SK-N-SH treated with all-trans-retinoic acid at 6 μM for 48 hours (cell line): ENCODE data around the gene HTT.

Experiments used
- ARNTL ChIP-seq: fragments of 450-650 bp; formaldehyde crosslinking; IDR thresholded peaks from 2 replicates; pipeline ENCODE4 v1.5.0; 2020; ENCODE audit warnings: low read depth, mild to moderate bottlenecking, moderate library complexity, borderline replicate concordance
- BACH2 ChIP-seq: fragments of 250-450 bp; sonication (Bioruptor Pico); IDR thresholded peaks from 2 replicates; pipeline ENCODE4 v1.9.0; 2021; ENCODE audit warnings: mild to moderate bottlenecking, borderline replicate concordance
- ESRRG ChIP-seq: fragments of 250-450 bp; sonication (Bioruptor Pico); IDR thresholded peaks from 2 replicates; pipeline ENCODE4 v1.6.1; 2021; ENCODE audit warnings: mild to moderate bottlenecking
- GLIS3 ChIP-seq: fragments of 250-450 bp; sonication (Bioruptor Pico); IDR thresholded peaks from 2 replicates; pipeline ENCODE4 v1.5.0; 2020; ENCODE audit warnings: mild to moderate bottlenecking, moderate library complexity
- PPARA ChIP-seq: fragments of 250-450 bp; sonication (Bioruptor Pico); IDR thresholded peaks from 2 replicates; pipeline ENCODE4 v1.5.0; 2020; ENCODE audit warnings: mild to moderate bottlenecking, borderline replicate concordance
- TCF4 ChIP-seq: fragments of 250-450 bp; sonication (Bioruptor Pico); IDR thresholded peaks from 2 replicates; pipeline ENCODE4 v1.8.0; 2021; ENCODE audit warnings: mild to moderate bottlenecking, moderate library complexity, borderline replicate concordance
- ZC3H10 ChIP-seq: fragments of 250-450 bp; sonication (Bioruptor Pico); IDR thresholded peaks from 2 replicates; pipeline ENCODE4 v1.5.1; 2021; ENCODE audit warnings: mild to moderate bottlenecking, moderate library complexity
- ZFP3 ChIP-seq: fragments of 250-450 bp; sonication (Bioruptor Pico); IDR thresholded peaks from 2 replicates; pipeline ENCODE4 v1.5.0; 2020; ENCODE audit warnings: mild to moderate bottlenecking, moderate library complexity
- ZFP30 ChIP-seq: fragments of 450-650 bp; formaldehyde crosslinking; IDR thresholded peaks from 2 replicates; pipeline ENCODE4 v1.5.0; 2022; ENCODE audit warnings: mild to moderate bottlenecking, moderate library complexity
- ZNF70 ChIP-seq: fragments of 450-650 bp; formaldehyde crosslinking; IDR thresholded peaks from 2 replicates; pipeline ENCODE4 v1.5.0; 2020; ENCODE audit warnings: mild to moderate bottlenecking, moderate library complexity
- ZNF8 ChIP-seq: fragments of 450-650 bp; formaldehyde crosslinking; IDR thresholded peaks from 2 replicates; pipeline ENCODE4 v1.5.0; 2020; ENCODE audit warnings: mild to moderate bottlenecking, moderate library complexity
- TF ChIP-seq, protein P1 (sequence below): fragments of 250-450 bp; sonication (Bioruptor Pico); IDR thresholded peaks from 2 replicates; pipeline ENCODE4 v1.8.0; 2020; ENCODE audit warnings: mild to moderate bottlenecking, moderate library complexity, borderline replicate concordance
- TF ChIP-seq, protein P2 (sequence below): fragments of 250-450 bp; sonication (Bioruptor Pico); IDR thresholded peaks from 2 replicates; pipeline ENCODE4 v1.5.1; 2021; ENCODE audit warnings: mild to moderate bottlenecking, moderate library complexity

DNA sequence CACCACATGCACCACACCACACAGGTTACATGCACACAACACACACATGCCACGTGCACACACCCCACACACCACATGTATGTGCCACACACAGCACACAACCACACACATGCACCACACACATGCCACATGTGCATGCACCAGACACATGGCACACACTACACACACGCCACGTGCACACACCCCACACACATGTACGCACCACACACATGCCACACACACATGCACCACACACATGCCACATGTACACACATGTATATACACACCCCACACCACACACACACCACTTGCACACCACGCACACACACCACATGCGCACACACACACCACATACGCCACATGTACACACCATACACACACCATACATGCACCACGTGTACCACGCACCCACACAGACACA lies 154.8 kb downstream of the HTT start:
- TF ChIP-seq ZFP30 (CRISPR knock-in tag) = no peak
- TF ChIP-seq, protein P1, sequence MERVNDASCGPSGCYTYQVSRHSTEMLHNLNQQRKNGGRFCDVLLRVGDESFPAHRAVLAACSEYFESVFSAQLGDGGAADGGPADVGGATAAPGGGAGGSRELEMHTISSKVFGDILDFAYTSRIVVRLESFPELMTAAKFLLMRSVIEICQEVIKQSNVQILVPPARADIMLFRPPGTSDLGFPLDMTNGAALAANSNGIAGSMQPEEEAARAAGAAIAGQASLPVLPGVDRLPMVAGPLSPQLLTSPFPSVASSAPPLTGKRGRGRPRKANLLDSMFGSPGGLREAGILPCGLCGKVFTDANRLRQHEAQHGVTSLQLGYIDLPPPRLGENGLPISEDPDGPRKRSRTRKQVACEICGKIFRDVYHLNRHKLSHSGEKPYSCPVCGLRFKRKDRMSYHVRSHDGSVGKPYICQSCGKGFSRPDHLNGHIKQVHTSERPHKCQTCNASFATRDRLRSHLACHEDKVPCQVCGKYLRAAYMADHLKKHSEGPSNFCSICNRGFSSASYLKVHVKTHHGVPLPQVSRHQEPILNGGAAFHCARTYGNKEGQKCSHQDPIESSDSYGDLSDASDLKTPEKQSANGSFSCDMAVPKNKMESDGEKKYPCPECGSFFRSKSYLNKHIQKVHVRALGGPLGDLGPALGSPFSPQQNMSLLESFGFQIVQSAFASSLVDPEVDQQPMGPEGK (CRISPR knock-in tag) = no peak
- no peak for TF ChIP-seq TCF4 (CRISPR knock-in tag)
- TF ChIP-seq ARNTL (CRISPR knock-in tag) = no peak
- TF ChIP-seq GLIS3 (CRISPR knock-in tag) = no peak
- no peak for TF ChIP-seq ZNF70
- no peak for TF ChIP-seq PPARA (CRISPR knock-in tag)
- TF ChIP-seq ZNF8 (CRISPR knock-in tag) = no peak
- TF ChIP-seq, protein P2, sequence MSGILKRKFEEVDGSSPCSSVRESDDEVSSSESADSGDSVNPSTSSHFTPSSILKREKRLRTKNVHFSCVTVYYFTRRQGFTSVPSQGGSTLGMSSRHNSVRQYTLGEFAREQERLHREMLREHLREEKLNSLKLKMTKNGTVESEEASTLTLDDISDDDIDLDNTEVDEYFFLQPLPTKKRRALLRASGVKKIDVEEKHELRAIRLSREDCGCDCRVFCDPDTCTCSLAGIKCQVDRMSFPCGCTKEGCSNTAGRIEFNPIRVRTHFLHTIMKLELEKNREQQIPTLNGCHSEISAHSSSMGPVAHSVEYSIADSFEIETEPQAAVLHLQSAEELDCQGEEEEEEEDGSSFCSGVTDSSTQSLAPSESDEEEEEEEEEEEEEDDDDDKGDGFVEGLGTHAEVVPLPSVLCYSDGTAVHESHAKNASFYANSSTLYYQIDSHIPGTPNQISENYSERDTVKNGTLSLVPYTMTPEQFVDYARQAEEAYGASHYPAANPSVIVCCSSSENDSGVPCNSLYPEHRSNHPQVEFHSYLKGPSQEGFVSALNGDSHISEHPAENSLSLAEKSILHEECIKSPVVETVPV (CRISPR knock-in tag) = no peak
- no peak for TF ChIP-seq ESRRG (CRISPR knock-in tag)
- no peak for TF ChIP-seq ZC3H10 (CRISPR knock-in tag)
- no peak for TF ChIP-seq BACH2
- no peak for TF ChIP-seq ZFP3 (CRISPR knock-in tag)
